Upper lobe of left lung (tissue), 6 donors: ENCODE results near the gene CAMKV. TPM values are rescaled to one million over a fixed set of nuclear protein-coding genes. Genes with fewer than 3 reads are reported as not detected.
"Not testable (repeated sequence)": the region's sequence is repeated elsewhere in the genome, so short reads cannot be mapped to it uniquely, and the experiment has no call there.

Experiments
- ATAC-seq, 2 donors: fragments of 200-7000 bp; cut with Tn5 transposase; one replicate each; pipeline ENCODE4 v1.9.1; 2022; ENCODE audit warnings: mild to moderate bottlenecking in 2 of 2, moderate library complexity in 2 of 2; ENCODE audit not compliant: low FRiP score in 2 of 2
- DNase-seq, 2 donors: peaks; one replicate each; pipeline ENCODE4 v3.0.0-alpha.2; 2019 to 2020
- H3K27ac ChIP-seq, 4 donors: fragments of 200-600 bp; sonication (generic); one replicate each; pipeline ENCODE4 v1.5.1; 2016 to 2019
- H3K27me3 ChIP-seq, 4 donors: fragments of 200-600 bp; sonication (generic); one replicate each; pipeline ENCODE4 v1.5.1; 2017 to 2019
- H3K36me3 ChIP-seq, 4 donors: fragments of 200-600 bp; sonication (generic); one replicate each; pipeline ENCODE4 v1.5.1; 2016 to 2019
- H3K4me1 ChIP-seq, 4 donors: fragments of 200-600 bp; sonication (generic); one replicate each; pipeline ENCODE4 v1.5.1; 2018 to 2019
- H3K4me3 ChIP-seq, 4 donors: fragments of 200-600 bp; sonication (generic); one replicate each; pipeline ENCODE4 v1.5.1; 2017 to 2019; ENCODE audit warnings: mild to moderate bottlenecking in 2 of 4, moderate library complexity in 1 of 4
- H3K9me3 ChIP-seq, 4 donors: fragments of 200-600 bp; sonication (generic); one replicate each; pipeline ENCODE4 v1.5.1; 2018 to 2019
- CTCF ChIP-seq, 6 experiments: fragments of 450-650 bp in 4 of 6; fragments of 200-600 bp in 2 of 6; sonication (generic) in 2 of 6; IDR thresholded peaks; one replicate each; pipeline ENCODE4 v1.5.1; 2016 to 2019; ENCODE audit warnings: antibody characterized with exemption in 6 of 6
- EP300 ChIP-seq, 4 donors: sonication (generic); formaldehyde crosslinking; IDR thresholded peaks; one replicate each; pipeline ENCODE4 v1.5.1; 2017; ENCODE audit warnings: antibody characterized with exemption in 4 of 4, control low read depth in 2 of 4
- POLR2A ChIP-seq, 4 donors: fragments of 450-650 bp; IDR thresholded peaks; one replicate each; pipeline ENCODE4 v1.5.1; 2016 to 2017; ENCODE audit warnings: antibody characterized with exemption in 4 of 4, mild to moderate bottlenecking in 2 of 4
- POLR2AphosphoS5 ChIP-seq, 2 donors: sonication (generic); formaldehyde crosslinking; IDR thresholded peaks; one replicate each; pipeline ENCODE4 v1.5.1; 2017; ENCODE audit warnings: antibody characterized with exemption in 2 of 2
- WGBS, 2 donors: methylation state at CpG; one replicate each; pipeline ENCODE4 v1.1.5; 2017 to 2018; 5-methylcytosine and 5-hydroxymethylcytosine counted together
- total RNA-seq, 6 donors: library from RNA; depleted of rRNA in 4 of 6; stranded (reverse); fragments of >200 nt in 4 of 6; gene quantifications; one replicate each; pipeline versions ENCODE4 v1.1.0 to v1.2.1, GENCODE V29; 2016 to 2021
- donor health status: DM: no; HTN: no; CAD: no; lungs with moderate emphysema.
- donor health status: DM: no; HTN: yes; CAD: no; lungs with severe emphysema.

The CAMKV gene, protein sequence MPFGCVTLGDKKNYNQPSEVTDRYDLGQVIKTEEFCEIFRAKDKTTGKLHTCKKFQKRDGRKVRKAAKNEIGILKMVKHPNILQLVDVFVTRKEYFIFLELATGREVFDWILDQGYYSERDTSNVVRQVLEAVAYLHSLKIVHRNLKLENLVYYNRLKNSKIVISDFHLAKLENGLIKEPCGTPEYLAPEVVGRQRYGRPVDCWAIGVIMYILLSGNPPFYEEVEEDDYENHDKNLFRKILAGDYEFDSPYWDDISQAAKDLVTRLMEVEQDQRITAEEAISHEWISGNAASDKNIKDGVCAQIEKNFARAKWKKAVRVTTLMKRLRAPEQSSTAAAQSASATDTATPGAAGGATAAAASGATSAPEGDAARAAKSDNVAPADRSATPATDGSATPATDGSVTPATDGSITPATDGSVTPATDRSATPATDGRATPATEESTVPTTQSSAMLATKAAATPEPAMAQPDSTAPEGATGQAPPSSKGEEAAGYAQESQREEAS
- total RNA-seq = under 1 TPM in 1 of 6 donors, not detected in 5; 0.43 TPM

- Histone ChIP-seq H3K36me3 (no peaks in the 10 kb centered on the region), H3K27ac (no peak within 1 kb of the TSS), H3K4me3 (peak within 1 kb of the TSS in 3 of 4 donors; percentile 27 to 48 (median 43)), H3K4me1 (peaks cover 10 to 12% (median 12%) of the 10 kb centered on the region in 4 donors), H3K9me3 (no peaks in the 10 kb centered on the region), H3K27me3 (peaks cover 2 to 21% (median 13%) of the 10 kb centered on the region in 4 donors)
- DNase-seq (peak in 1 of 2 donors; percentile 87), ATAC-seq (no peak)
- 0 to 17% methylated on average over 1 to 5 of the region's 59 CpGs for WGBS, 2 donors
- TF ChIP-seq EP300 (IDR thresholded peaks at IDR 0.05) = no peak
Observed at GRCh38 chr3:49869525-49870126, at the start of gene CAMKV. CAMKV (minus strand) TSS chr3:49869906; CDS start chr3:49862388, 7,518 bp downstream.

DNA sequence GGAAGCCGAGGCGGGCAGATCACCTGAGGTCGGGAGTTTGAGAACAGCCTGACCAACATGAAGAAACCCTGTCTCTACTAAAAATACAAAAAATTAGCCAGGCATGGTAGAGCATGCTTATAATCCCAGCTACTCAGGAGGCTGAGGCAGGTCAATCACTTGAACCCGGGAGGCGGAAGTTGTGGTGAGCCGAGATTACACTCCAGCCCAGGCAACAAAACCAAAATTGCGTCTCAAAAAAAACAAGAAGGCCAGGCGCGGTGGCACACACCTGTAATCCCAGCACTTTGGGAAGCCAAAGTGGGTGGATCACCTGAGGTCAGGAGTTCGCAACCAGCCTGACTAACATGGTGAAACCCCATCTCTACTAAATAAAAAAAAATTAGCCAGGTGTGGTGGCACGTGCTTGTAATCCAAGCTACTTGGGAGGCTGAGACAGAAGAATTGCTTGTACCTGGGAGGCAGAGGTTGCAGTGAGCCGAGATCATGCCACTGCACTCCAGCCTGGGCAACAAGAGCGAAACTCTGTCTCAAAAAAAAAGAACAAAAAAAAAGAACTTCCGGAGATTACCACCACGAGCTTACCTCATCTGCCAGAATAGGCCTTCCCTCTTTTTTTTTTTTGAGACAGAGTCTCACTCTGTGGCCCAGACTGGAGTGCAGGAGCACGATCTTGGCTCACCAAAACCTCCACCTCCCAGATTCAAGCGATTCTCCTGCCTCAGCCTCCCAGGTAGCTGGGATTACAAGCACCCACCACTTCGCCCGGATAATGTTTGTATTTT, 48.3 kb upstream of the CAMKV start:
- not testable (repeated sequence) for H3K4me3 ChIP-seq, H3K4me1 ChIP-seq, DNase-seq, ATAC-seq, H3K36me3 ChIP-seq, H3K27me3 ChIP-seq, H3K9me3 ChIP-seq
- H3K27ac ChIP-seq = peak overlapping the region in 1 of 4 donors; percentile 35
- WGBS, 2 donors = 79 to 87% methylated on average over 19 of the region's 19 CpGs

GRCh38 chr3:49916686-49917085, 47.0 kb upstream of the CAMKV start:
- H3K9me3 ChIP-seq = no peaks in the 10 kb centered on the region
- H3K27ac ChIP-seq = no peak overlapping the region
- no peak for TF ChIP-seq POLR2AphosphoS5 (IDR thresholded peaks at IDR 0.05)
- no peak for TF ChIP-seq POLR2A (IDR thresholded peaks at IDR 0.05)
- no peak for TF ChIP-seq CTCF (IDR thresholded peaks at IDR 0.05)
- TF ChIP-seq EP300 (IDR thresholded peaks at IDR 0.05) = no peak
- H3K27me3 ChIP-seq = no peaks in the 10 kb centered on the region
- H3K4me1 ChIP-seq = peaks cover 0 to 4% (median 1%) of the 10 kb centered on the region in 4 donors
- ATAC-seq (no peak), DNase-seq (no peak)
- no peak overlapping the region for H3K4me3 ChIP-seq
- peaks cover 0 to 10% (median 4%) of the 10 kb centered on the region in 4 donors for H3K36me3 ChIP-seq
- WGBS, 2 donors = 83 to 90% methylated on average over 3 to 5 of the region's 5 CpGs

DNA sequence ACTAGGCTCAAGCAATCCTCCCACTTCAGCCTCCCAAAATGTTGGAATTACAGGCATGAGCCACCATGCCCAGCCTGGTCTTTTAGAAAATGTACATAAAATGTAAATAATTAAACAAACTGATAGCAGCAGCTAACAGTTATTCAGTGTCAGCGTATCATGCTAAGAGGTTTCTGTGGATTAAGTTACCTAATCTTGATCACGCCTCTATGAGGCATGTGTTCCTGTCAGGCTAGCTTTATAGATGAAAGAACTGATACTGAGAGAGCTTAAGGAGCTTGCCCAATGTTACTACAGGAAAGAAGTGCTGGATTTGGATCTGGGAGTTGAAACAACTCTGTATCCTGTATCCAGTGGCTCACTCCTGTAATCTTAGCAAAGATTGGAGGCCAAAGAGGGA, 45.2 kb upstream of the CAMKV start:
- Histone ChIP-seq H3K9me3 (no peaks in the 10 kb centered on the region), H3K27me3 (no peaks in the 10 kb centered on the region), H3K4me3 (no peak overlapping the region), H3K4me1 (peaks cover 0 to 4% (median 1%) of the 10 kb centered on the region in 4 donors), H3K36me3 (peaks cover 0 to 28% (median 15%) of the 10 kb centered on the region in 4 donors), H3K27ac (no peak overlapping the region)
- WGBS, 2 donors = 48 to 62% methylated on average over 2 of the region's 2 CpGs
- DNase-seq (no peak), ATAC-seq (no peak)
- TF ChIP-seq POLR2AphosphoS5 (IDR thresholded peaks at IDR 0.05) (no peak), POLR2A (IDR thresholded peaks at IDR 0.05) (no peak), CTCF (IDR thresholded peaks at IDR 0.05) (no peak), EP300 (IDR thresholded peaks at IDR 0.05) (no peak)

GRCh38 chr3:49912881-49913281, 43.2 kb upstream of the CAMKV start:
- H3K9me3 ChIP-seq = no peaks in the 10 kb centered on the region
- no peaks in the 10 kb centered on the region for H3K27me3 ChIP-seq
- no peak overlapping the region for H3K27ac ChIP-seq
- H3K36me3 ChIP-seq = peaks cover 0 to 41% (median 23%) of the 10 kb centered on the region in 4 donors
- no peak overlapping the region for H3K4me3 ChIP-seq
- TF ChIP-seq POLR2AphosphoS5 (IDR thresholded peaks at IDR 0.05) = no peak
- no peak for TF ChIP-seq POLR2A (IDR thresholded peaks at IDR 0.05)
- TF ChIP-seq CTCF (IDR thresholded peaks at IDR 0.05) = no peak
- TF ChIP-seq EP300 (IDR thresholded peaks at IDR 0.05) = no peak
- H3K4me1 ChIP-seq = peaks cover 0 to 4% (median 1%) of the 10 kb centered on the region in 4 donors
- 97 to 99% methylated on average over 4 of the region's 4 CpGs for WGBS, 2 donors
- ATAC-seq (no peak), DNase-seq (no peak)
